Measurements from ENCODE around the gene YWHAQ.

DNA sequence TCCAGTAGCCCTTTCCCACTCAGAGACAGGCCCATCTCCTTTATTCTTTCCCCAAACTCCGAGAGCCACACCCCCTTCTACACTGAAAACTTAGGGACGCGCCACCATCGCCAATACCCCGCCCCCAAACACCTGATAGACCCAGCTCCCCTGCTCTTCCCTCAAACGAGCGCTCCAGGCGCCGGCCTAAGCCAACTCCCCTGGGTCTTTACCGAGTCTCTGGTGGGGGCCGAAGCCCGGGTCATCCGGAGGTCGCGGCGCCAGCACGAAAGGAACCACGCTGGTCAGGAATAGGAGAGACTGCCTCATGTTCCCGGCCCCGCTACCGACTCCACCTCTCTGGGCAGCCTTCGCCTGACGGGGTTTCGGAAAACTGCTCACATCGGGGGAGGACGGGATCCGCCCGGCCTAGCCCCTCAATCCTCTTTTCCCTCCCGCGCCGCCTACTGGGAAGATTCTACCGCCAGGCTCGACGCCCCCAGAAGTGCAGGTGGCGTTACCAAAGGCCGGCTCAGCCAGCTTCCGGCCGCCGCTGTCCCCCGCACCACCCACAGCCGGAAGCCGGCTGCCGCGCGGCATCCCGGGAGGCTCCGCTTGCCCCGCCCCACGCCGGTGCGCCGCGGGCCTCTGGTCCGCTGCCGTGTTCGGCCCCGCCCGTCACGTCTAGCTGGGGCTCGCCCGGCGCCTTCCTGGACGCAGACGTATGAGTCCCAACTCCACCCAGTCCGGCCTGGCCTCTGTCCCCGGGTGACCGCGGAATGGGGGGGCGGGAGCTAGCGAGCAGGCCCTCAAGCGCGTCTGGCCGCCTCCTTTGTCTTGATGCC is 75.3 kb downstream of the YWHAQ start, which contains the start of gene ADAM17:
- TF ChIP-seq CHD2 (IDR thresholded peaks at IDR 0.05; ENCODE audit: low read length, partially characterized antibody) (no peak), RNF2 (IDR thresholded peaks at IDR 0.05; ENCODE audit: borderline replicate concordance, low read depth) (no peak), SMC3 (IDR thresholded peaks at IDR 0.05) (peak; percentile 64), ZSCAN20 (CRISPR knock-in tag; IDR thresholded peaks at IDR 0.05) (no peak), EP300 (IDR thresholded peaks at IDR 0.05) (no peak), POLR2A (IDR thresholded peaks at IDR 0.05; ENCODE audit: low read length) (peak; percentile 87), ESRRA (IDR thresholded peaks at IDR 0.05; ENCODE audit: borderline replicate concordance, low read length) (no peak), CEBPB (IDR thresholded peaks at IDR 0.05) (no peak)
- TF ChIP-seq, protein P1, sequence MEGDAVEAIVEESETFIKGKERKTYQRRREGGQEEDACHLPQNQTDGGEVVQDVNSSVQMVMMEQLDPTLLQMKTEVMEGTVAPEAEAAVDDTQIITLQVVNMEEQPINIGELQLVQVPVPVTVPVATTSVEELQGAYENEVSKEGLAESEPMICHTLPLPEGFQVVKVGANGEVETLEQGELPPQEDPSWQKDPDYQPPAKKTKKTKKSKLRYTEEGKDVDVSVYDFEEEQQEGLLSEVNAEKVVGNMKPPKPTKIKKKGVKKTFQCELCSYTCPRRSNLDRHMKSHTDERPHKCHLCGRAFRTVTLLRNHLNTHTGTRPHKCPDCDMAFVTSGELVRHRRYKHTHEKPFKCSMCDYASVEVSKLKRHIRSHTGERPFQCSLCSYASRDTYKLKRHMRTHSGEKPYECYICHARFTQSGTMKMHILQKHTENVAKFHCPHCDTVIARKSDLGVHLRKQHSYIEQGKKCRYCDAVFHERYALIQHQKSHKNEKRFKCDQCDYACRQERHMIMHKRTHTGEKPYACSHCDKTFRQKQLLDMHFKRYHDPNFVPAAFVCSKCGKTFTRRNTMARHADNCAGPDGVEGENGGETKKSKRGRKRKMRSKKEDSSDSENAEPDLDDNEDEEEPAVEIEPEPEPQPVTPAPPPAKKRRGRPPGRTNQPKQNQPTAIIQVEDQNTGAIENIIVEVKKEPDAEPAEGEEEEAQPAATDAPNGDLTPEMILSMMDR (IDR thresholded peaks at IDR 0.05) = peak; percentile 58
- TF ChIP-seq, protein P2, sequence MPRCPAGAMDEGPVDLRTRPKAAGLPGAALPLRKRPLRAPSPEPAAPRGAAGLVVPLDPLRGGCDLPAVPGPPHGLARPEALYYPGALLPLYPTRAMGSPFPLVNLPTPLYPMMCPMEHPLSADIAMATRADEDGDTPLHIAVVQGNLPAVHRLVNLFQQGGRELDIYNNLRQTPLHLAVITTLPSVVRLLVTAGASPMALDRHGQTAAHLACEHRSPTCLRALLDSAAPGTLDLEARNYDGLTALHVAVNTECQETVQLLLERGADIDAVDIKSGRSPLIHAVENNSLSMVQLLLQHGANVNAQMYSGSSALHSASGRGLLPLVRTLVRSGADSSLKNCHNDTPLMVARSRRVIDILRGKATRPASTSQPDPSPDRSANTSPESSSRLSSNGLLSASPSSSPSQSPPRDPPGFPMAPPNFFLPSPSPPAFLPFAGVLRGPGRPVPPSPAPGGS (IDR thresholded peaks at IDR 0.05) = peak; percentile 71; the same call in 2 of the 3 replicates
- TF ChIP-seq, protein P3, sequence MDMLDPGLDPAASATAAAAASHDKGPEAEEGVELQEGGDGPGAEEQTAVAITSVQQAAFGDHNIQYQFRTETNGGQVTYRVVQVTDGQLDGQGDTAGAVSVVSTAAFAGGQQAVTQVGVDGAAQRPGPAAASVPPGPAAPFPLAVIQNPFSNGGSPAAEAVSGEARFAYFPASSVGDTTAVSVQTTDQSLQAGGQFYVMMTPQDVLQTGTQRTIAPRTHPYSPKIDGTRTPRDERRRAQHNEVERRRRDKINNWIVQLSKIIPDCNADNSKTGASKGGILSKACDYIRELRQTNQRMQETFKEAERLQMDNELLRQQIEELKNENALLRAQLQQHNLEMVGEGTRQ (IDR thresholded peaks at IDR 0.05) = no peak
